ENCODE data around the gene ALOX15.

GRCh38 chr17:4674685-4674998 lies 33.2 kb upstream of the ALOX15 start:
- TF ChIP-seq CTCF (IDR thresholded peaks at IDR 0.05; ENCODE audit: low read depth, low read length, poor library complexity, severe bottlenecking) (no peak), EZH2phosphoT487 (IDR thresholded peaks at IDR 0.05; ENCODE audit: borderline replicate concordance, low read length) (no peak)
